Measurements from ENCODE around the gene NEGR1.

DNA sequence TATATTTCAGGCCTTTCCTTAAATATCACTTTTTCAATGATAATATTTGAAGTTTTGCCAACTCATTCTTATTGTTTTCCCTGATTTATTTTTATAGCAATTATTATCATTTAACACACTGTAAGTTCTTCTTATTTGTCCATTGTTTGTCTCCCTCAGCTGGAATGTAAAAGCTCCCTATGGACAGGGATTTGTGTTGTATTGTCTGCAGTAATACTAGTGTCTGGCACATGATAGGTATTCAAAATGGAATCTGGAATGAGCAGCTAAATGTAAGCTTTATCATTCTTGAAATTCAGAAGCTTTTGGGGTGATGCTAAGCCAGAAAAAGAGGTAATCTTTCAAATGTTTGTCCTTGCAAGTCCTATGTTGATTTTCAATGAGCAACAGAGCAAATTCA, 112.1 kb downstream of the NEGR1 start:
- TF ChIP-seq, protein P1, sequence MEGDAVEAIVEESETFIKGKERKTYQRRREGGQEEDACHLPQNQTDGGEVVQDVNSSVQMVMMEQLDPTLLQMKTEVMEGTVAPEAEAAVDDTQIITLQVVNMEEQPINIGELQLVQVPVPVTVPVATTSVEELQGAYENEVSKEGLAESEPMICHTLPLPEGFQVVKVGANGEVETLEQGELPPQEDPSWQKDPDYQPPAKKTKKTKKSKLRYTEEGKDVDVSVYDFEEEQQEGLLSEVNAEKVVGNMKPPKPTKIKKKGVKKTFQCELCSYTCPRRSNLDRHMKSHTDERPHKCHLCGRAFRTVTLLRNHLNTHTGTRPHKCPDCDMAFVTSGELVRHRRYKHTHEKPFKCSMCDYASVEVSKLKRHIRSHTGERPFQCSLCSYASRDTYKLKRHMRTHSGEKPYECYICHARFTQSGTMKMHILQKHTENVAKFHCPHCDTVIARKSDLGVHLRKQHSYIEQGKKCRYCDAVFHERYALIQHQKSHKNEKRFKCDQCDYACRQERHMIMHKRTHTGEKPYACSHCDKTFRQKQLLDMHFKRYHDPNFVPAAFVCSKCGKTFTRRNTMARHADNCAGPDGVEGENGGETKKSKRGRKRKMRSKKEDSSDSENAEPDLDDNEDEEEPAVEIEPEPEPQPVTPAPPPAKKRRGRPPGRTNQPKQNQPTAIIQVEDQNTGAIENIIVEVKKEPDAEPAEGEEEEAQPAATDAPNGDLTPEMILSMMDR (IDR thresholded peaks at IDR 0.05) = no peak
- TF ChIP-seq ZFX (IDR thresholded peaks at IDR 0.05; ENCODE audit: borderline replicate concordance) = no peak

Measured in 22Rv1 (cell line).